ENCODE data around the gene ANKRD61. TPM values are rescaled to one million over a fixed set of nuclear protein-coding genes. Genes with fewer than 3 reads are reported as not detected.
"Not testable (repeated sequence)": the region's sequence is repeated elsewhere in the genome, so short reads cannot be mapped to it uniquely, and the experiment has no call there.

ANKRD61 gene
- 0.31 and 0.32 TPM in 2 replicates for total RNA-seq (2014; rRNA removed; shearing (Covaris generic))
- 0.27 and 0.68 TPM in 2 replicates for total RNA-seq (2022)
- Bru-seq, nascent RNA: percentile 32 among the genes with signal in this experiment
- percentile 25 among the genes with signal in this experiment for BruChase-seq, experiment 1, labeled RNA remaining after a 6-hour chase
- percentile 32 among the genes with signal in this experiment for BruChase-seq, experiment 2, labeled RNA remaining after a 2-hour chase
- long read RNA-seq: 0 reads

GRCh38 chr7:6030988-6031387, at the start of gene ANKRD61:
TSS of gene ANKRD61 (plus strand) at chr7:6031376. CDS start at chr7:6031376, 0 bp downstream.
- H3K4me2 ChIP-seq (ENCODE audit: low read length): no peak within 1 kb of the TSS
- H3K27ac ChIP-seq (ENCODE audit: low read depth, low read length, poor library complexity, severe bottlenecking): no peak within 1 kb of the TSS
- no peaks in the 10 kb centered on the region for H3K9me3 ChIP-seq (ENCODE audit: low read length)
- no peak for TF ChIP-seq CTCF (conservative IDR thresholded peaks at IDR 0.05; ENCODE audit: low read length)
- TF ChIP-seq EZH2phosphoT487 (IDR thresholded peaks at IDR 0.05; ENCODE audit: borderline replicate concordance, low read depth, low read length): no peak
- H2AFZ ChIP-seq (ENCODE audit: low read length): no peak within 1 kb of the TSS
- BruUV-seq (replicated peaks): no TSS peak
- H3K4me1 ChIP-seq (ENCODE audit: insufficient read depth, low read length, poor library complexity, severe bottlenecking): peaks cover 10% of the 10 kb centered on the region
- H4K20me1 ChIP-seq (ENCODE audit: insufficient read depth, low read length): no peaks in the 10 kb centered on the region
- intact Hi-C loops (cut with micrococcal nuclease; ENCODE audit: unreplicated experiment): no loop called here
- H3K9me2 ChIP-seq (ENCODE audit: insufficient read depth, low read length): no peaks in the 10 kb centered on the region
- H3K4me3 ChIP-seq (ENCODE audit: low read depth, low read length, poor library complexity, severe bottlenecking): no peak within 1 kb of the TSS
- CTCF ChIA-PET (ENCODE audit: unreplicated experiment): no interaction called here
- DNase-seq (ENCODE audit: low spot score): no peak
- peaks cover 86% of the 10 kb centered on the region for H3K36me3 ChIP-seq (ENCODE audit: insufficient read depth, low read length)
- POLR2A ChIA-PET: interaction anchor here (1.1 kb wide), 1 partner anchor 20 kb away, joined by 5 read pairs; no protein-coding TSS in a partner anchor
- H3K79me2 ChIP-seq (ENCODE audit: insufficient read depth, low read depth, low read length): no peaks in the 10 kb centered on the region

GRCh38 chr7:5987061-5987460, 44.1 kb upstream of the ANKRD61 start:
- H2AFZ ChIP-seq (ENCODE audit: low read length); H4K20me1 ChIP-seq (ENCODE audit: insufficient read depth, low read length); H3K4me3 ChIP-seq (ENCODE audit: low read depth, low read length, poor library complexity, severe bottlenecking); H3K4me2 ChIP-seq (ENCODE audit: low read length); intact Hi-C loops (cut with micrococcal nuclease; ENCODE audit: unreplicated experiment); H3K27ac ChIP-seq (ENCODE audit: low read depth, low read length, poor library complexity, severe bottlenecking); CTCF ChIA-PET (ENCODE audit: unreplicated experiment); H3K9me3 ChIP-seq (ENCODE audit: low read length); H3K4me1 ChIP-seq (ENCODE audit: insufficient read depth, low read length, poor library complexity, severe bottlenecking); H3K9me2 ChIP-seq (ENCODE audit: insufficient read depth, low read length); DNase-seq (ENCODE audit: low spot score); POLR2A ChIA-PET; H3K79me2 ChIP-seq (ENCODE audit: insufficient read depth, low read depth, low read length): not testable (repeated sequence)
- H3K36me3 ChIP-seq (ENCODE audit: insufficient read depth, low read length): peaks cover 65% of the 10 kb centered on the region
- TSS peak; percentile 76 for BruUV-seq (replicated peaks)

- TF ChIP-seq CTCF (conservative IDR thresholded peaks at IDR 0.05; ENCODE audit: low read length) (peak; percentile 91), EZH2phosphoT487 (IDR thresholded peaks at IDR 0.05; ENCODE audit: borderline replicate concordance, low read depth, low read length) (no peak)
- ChIA-PET POLR2A (interaction anchor here (0.5 to 1.5 kb wide), 6 partner anchors 11 to 308 kb away, joined by 3 to 9 read pairs (median 5); partner anchors contain the start of genes AIMP2 and PMS2), CTCF (ENCODE audit: unreplicated experiment) (interaction anchor here (1.1 to 1.3 kb wide), 2 partner anchors 10 to 110 kb away, joined by 4 to 5 read pairs; no protein-coding TSS in a partner anchor)
- Histone ChIP-seq H4K20me1 (ENCODE audit: insufficient read depth, low read length) (no peaks in the 10 kb centered on the region), H3K4me2 (ENCODE audit: low read length) (no peak overlapping the region), H3K9me3 (ENCODE audit: low read length) (no peaks in the 10 kb centered on the region), H3K27ac (ENCODE audit: low read depth, low read length, poor library complexity, severe bottlenecking) (no peak overlapping the region), H3K79me2 (ENCODE audit: insufficient read depth, low read depth, low read length) (no peaks in the 10 kb centered on the region), H3K36me3 (ENCODE audit: insufficient read depth, low read length) (peaks cover 91% of the 10 kb centered on the region), H3K9me2 (ENCODE audit: insufficient read depth, low read length) (no peaks in the 10 kb centered on the region), H2AFZ (ENCODE audit: low read length) (no peak overlapping the region), H3K4me3 (ENCODE audit: low read depth, low read length, poor library complexity, severe bottlenecking) (no peak overlapping the region), H3K4me1 (ENCODE audit: insufficient read depth, low read length, poor library complexity, severe bottlenecking) (no peaks in the 10 kb centered on the region)
- DNase-seq (ENCODE audit: low spot score): peak; percentile 75
- BruUV-seq (replicated peaks): no TSS peak
- intact Hi-C loops (cut with micrococcal nuclease; ENCODE audit: unreplicated experiment): loop anchor here (1.0 to 10.0 kb wide), 3 partner anchors 109 to 326 kb away; no protein-coding TSS in a partner anchor
These were observed 33.9 kb upstream of the ANKRD61 start for GRCh38 chr7:5997210-5997808.
